A549 treated with CORT108297 at 1 μM for 4 hours (cell line): ENCODE measurements around the gene TOP2A. TPM values are rescaled to one million over a fixed set of nuclear protein-coding genes. Genes with fewer than 3 reads are reported as not detected.

Experiments used
- total RNA-seq: library from RNA; stranded (reverse); fragments of 200-300 nt; extraction: Qiagen RNA extraction; gene quantifications from 5 replicates; pipeline ENCODE4 v1.2.3, GENCODE V29; 2022

Gene TOP2A, protein sequence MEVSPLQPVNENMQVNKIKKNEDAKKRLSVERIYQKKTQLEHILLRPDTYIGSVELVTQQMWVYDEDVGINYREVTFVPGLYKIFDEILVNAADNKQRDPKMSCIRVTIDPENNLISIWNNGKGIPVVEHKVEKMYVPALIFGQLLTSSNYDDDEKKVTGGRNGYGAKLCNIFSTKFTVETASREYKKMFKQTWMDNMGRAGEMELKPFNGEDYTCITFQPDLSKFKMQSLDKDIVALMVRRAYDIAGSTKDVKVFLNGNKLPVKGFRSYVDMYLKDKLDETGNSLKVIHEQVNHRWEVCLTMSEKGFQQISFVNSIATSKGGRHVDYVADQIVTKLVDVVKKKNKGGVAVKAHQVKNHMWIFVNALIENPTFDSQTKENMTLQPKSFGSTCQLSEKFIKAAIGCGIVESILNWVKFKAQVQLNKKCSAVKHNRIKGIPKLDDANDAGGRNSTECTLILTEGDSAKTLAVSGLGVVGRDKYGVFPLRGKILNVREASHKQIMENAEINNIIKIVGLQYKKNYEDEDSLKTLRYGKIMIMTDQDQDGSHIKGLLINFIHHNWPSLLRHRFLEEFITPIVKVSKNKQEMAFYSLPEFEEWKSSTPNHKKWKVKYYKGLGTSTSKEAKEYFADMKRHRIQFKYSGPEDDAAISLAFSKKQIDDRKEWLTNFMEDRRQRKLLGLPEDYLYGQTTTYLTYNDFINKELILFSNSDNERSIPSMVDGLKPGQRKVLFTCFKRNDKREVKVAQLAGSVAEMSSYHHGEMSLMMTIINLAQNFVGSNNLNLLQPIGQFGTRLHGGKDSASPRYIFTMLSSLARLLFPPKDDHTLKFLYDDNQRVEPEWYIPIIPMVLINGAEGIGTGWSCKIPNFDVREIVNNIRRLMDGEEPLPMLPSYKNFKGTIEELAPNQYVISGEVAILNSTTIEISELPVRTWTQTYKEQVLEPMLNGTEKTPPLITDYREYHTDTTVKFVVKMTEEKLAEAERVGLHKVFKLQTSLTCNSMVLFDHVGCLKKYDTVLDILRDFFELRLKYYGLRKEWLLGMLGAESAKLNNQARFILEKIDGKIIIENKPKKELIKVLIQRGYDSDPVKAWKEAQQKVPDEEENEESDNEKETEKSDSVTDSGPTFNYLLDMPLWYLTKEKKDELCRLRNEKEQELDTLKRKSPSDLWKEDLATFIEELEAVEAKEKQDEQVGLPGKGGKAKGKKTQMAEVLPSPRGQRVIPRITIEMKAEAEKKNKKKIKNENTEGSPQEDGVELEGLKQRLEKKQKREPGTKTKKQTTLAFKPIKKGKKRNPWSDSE (N-terminal part only)
- total RNA-seq = 206 to 295 TPM (median 221 TPM) in 5 replicates

DNA sequence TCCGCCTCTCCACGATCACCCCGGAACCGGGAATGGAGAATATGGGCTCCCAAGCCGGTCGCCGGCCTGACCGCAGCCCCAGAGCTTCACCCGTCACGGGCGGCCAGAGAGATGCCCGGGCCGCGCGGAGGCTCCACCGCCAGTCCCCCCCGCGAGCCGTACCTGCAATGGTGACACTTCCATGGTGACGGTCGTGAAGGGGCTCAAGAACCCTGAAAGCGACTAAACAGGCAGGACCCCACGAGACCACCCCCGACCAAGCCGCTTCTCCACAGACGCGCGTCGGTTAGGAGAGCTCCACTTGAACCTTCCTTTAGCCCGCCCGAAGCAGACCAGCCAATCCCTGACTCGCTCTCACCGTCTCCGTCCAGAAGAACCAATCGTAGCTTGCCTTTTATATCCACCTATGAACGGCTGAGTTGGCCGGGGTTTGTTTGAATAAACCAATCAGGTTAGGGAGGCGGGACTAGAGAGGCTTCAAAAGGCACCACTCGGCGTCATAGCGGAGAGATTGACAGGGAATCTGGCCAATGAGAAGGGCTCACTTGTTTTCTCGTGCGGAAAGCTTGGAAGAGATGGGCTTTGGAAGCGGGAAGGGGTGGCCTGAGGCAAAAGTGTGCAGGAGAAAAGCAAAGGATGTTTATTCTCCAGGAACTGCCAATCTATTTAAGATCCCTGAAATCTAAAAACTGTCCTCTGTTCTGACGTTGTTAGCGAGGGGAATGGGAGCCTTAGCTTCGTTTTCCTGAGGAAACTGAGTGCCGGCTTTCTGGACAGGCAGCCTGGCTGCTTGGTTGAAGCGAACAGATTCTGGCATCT lies at the start of gene TOP2A:
Gene TOP2A, minus strand, starts transcription at position 288 of the 819 bp plus-strand sequence. Its CDS starts 105 bp downstream, at position 183.

DNA sequence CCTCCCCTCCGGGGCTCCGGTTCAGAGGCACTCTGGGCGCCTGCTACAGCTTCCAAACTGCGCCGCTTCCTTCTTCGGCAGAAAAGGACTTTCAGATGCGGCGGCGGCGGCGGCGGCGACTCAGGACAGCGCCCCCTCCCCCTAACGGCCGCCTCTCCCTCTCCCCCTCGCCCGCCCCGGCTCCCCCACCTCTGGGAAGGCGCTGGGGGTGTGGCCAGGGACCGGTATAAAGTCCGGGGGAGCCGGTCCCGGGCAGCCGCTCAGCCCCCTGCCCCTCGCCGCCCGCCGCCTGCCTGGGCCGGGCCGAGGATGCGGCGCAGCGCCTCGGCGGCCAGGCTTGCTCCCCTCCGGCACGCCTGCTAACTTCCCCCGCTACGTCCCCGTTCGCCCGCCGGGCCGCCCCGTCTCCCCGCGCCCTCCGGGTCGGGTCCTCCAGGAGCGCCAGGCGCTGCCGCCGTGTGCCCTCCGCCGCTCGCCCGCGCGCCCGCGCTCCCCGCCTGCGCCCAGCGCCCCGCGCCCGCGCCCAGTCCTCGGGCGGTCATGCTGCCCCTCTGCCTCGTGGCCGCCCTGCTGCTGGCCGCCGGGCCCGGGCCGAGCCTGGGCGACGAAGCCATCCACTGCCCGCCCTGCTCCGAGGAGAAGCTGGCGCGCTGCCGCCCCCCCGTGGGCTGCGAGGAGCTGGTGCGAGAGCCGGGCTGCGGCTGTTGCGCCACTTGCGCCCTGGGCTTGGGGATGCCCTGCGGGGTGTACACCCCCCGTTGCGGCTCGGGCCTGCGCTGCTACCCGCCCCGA lies 25.7 kb upstream of the TOP2A start, which contains the start of gene IGFBP4:
Gene IGFBP4, plus strand, starts transcription at position 255 of the 792 bp plus-strand sequence. Its CDS starts 286 bp downstream, at position 541.

DNA sequence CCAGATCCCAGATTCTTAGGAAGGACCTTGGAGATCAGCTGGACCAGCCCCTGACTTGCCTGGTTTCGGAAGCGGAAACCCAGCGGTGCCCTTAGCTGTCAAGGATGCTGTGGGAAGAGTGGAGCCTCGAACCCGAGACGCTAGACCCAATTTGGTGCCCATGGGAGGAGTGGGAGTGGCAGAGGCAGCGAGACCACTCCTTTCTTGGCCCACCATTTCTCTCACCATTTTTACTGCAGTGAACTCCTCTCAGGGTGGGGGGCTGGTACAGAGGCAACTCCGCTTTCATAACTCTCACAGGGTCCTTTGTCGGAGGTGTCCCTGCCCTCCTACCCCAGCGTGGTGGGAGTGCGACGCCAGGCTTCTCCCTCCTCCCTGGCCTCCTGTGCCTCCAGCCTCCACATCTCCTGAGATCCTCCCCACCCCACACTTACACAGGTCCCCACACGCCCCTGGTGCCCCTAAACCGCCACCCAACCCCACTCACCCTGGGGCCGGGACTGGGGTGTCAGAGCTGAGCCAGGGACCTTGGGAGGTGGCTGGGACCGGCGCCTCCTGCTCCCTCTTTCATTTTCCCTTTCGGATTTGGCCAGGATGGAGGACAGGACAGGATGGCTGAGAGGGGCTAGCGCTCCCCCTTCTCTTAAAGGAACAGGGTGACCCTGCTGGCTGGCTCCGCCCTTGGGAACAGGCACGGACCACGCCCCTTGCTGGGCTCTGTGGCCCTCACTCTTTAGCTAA lies 53.4 kb downstream of the TOP2A start, which contains the start of gene GJD3:
Gene GJD3, minus strand, starts transcription at position 617 of the 741 bp plus-strand sequence. CDS start 922 bp downstream, outside the sequence.

Other genes starting within 250 kb of the TOP2A start
- 2.6 to 2.9 TPM (median 2.8 TPM) in 5 replicates for gene RAPGEFL1, start 240.4 kb downstream of the TOP2A start, total RNA-seq
- 17.5 to 23.7 TPM (median 21.1 TPM) in 5 replicates for gene WIPF2, start 198.6 kb downstream of the TOP2A start, total RNA-seq
- gene CDC6, start 130.0 kb downstream of the TOP2A start, total RNA-seq = 50.1 to 58.7 TPM (median 53.6 TPM) in 5 replicates
- gene RARA, start 108.7 kb downstream of the TOP2A start, total RNA-seq = 35.0 to 47.0 TPM (median 36.8 TPM) in 5 replicates
- 0.31 to 1.2 TPM (median 0.92 TPM) in 5 replicates for gene GJD3, start 53.2 kb downstream of the TOP2A start, total RNA-seq
- gene IGFBP4, start 25.6 kb upstream of the TOP2A start, total RNA-seq = 2,114 to 2,923 TPM (median 2,705 TPM) in 5 replicates
- 118 to 182 TPM (median 158 TPM) in 5 replicates for gene TNS4, start 83.7 kb upstream of the TOP2A start, total RNA-seq
- gene CCR7, start 147.6 kb upstream of the TOP2A start, total RNA-seq = 0.51 to 1.1 TPM (median 1.0 TPM) in 5 replicates
- 107 to 116 TPM (median 111 TPM) in 5 replicates for gene SMARCE1, start 229.9 kb upstream of the TOP2A start, total RNA-seq
- gene KRT222, start 247.3 kb upstream of the TOP2A start, total RNA-seq = 0.27 to 0.69 TPM (median 0.52 TPM) in 5 replicates